Peyer's patch (tissue), 4 donors: Measurements from ENCODE around the gene PDZD2. TPM values are rescaled to one million over a fixed set of nuclear protein-coding genes. Genes with fewer than 3 reads are reported as not detected.

Experiments
- DNase-seq, 3 donors: peaks; one replicate each; pipeline ENCODE4 v3.0.0-alpha.2; 2017 to 2019
- H3K27ac ChIP-seq, 4 donors: fragments of 200-600 bp; sonication (generic); one replicate each; pipeline ENCODE4 v1.5.1; 2016 to 2019
- H3K27me3 ChIP-seq, 2 donors: fragments of 200-600 bp; sonication (generic); one replicate each; pipeline ENCODE4 v1.5.1; 2019
- H3K36me3 ChIP-seq, 3 donors: fragments of 200-600 bp; sonication (generic); one replicate each; pipeline ENCODE4 v1.5.1; 2016 to 2019
- H3K4me1 ChIP-seq, 4 donors: fragments of 200-600 bp; sonication (generic); one replicate each; pipeline ENCODE4 v1.5.1; 2016 to 2019
- H3K4me3 ChIP-seq, 4 donors: fragments of 200-600 bp; sonication (generic); 1 replicate in 3 of 4; 2 replicates in 1 of 4; pipeline ENCODE4 v1.5.1; 2016 to 2019; ENCODE audit warnings: mild to moderate bottlenecking in 1 of 4
- H3K9me3 ChIP-seq, 4 donors: fragments of 200-600 bp; sonication (generic); one replicate each; pipeline ENCODE4 v1.5.1; 2016 to 2019; ENCODE audit warnings: mild to moderate bottlenecking in 1 of 4
- CTCF ChIP-seq, 6 experiments: fragments of 450-650 bp in 4 of 6; fragments of 200-600 bp in 2 of 6; sonication (generic) in 1 of 6; IDR thresholded peaks; one replicate each; pipeline ENCODE4 v1.5.1; 2017 to 2019; ENCODE audit warnings: antibody characterized with exemption in 6 of 6, mild to moderate bottlenecking in 3 of 6, moderate library complexity in 1 of 6
- POLR2A ChIP-seq, 2 donors: fragments of 450-650 bp; IDR thresholded peaks; one replicate each; pipeline ENCODE4 v1.5.1; 2017; ENCODE audit warnings: antibody characterized with exemption in 2 of 2, mild to moderate bottlenecking in 2 of 2, moderate library complexity in 2 of 2
- total RNA-seq, 4 donors: library from RNA; depleted of rRNA; stranded (reverse); fragments of >200 nt; gene quantifications; one replicate each; pipeline ENCODE4 v1.1.0, GENCODE V29; 2016

PDZD2 gene
- total RNA-seq, 4 donors from 2014 or later, result 0.53 to 7.4 (median 3.0) TPM

- H3K27me3 ChIP-seq, result no peaks in the 10 kb centered on the region
- H3K9me3 ChIP-seq, result peaks cover 0 to 15% (median 3%) of the 10 kb centered on the region in 4 donors
- no peak for TF ChIP-seq POLR2A (IDR thresholded peaks at IDR 0.05)
- no peak for TF ChIP-seq CTCF (IDR thresholded peaks at IDR 0.05)
- H3K4me3 ChIP-seq, result no peak overlapping the region
- no peak overlapping the region for H3K27ac ChIP-seq
- H3K36me3 ChIP-seq, result no peaks in the 10 kb centered on the region
- no peak for DNase-seq
- H3K4me1 ChIP-seq, result no peaks in the 10 kb centered on the region
These were observed 221.9 kb downstream of the PDZD2 start for GRCh38 chr5:31860726-31861433.

GRCh38 chr5:31861601-31862000, 222.7 kb downstream of the PDZD2 start:
- Histone ChIP-seq H3K27me3 (no peaks in the 10 kb centered on the region), H3K27ac (no peak overlapping the region)
- TF ChIP-seq POLR2A (IDR thresholded peaks at IDR 0.05), result no peak
- TF ChIP-seq CTCF (IDR thresholded peaks at IDR 0.05), result no peak

GRCh38 chr5:31863991-31864411, 225.1 kb downstream of the PDZD2 start:
- no peaks in the 10 kb centered on the region for H3K4me1 ChIP-seq
- no peaks in the 10 kb centered on the region for H3K27me3 ChIP-seq
- peaks cover 0 to 10% (median 0%) of the 10 kb centered on the region in 4 donors for H3K9me3 ChIP-seq
- no peak for DNase-seq
- no peak overlapping the region for H3K4me3 ChIP-seq
- H3K36me3 ChIP-seq, result no peaks in the 10 kb centered on the region
- no peak for TF ChIP-seq CTCF (IDR thresholded peaks at IDR 0.05)
- no peak for TF ChIP-seq POLR2A (IDR thresholded peaks at IDR 0.05)
- H3K27ac ChIP-seq, result no peak overlapping the region

More at GRCh38 chr5:31861601-31862000, 222.7 kb downstream of the PDZD2 start:
- no peak for DNase-seq
- H3K9me3 ChIP-seq, result peaks cover 0 to 15% (median 3%) of the 10 kb centered on the region in 4 donors
- no peak overlapping the region for H3K4me3 ChIP-seq
- no peaks in the 10 kb centered on the region for H3K36me3 ChIP-seq
- H3K4me1 ChIP-seq, result no peaks in the 10 kb centered on the region

- DNase-seq, result no peak
- H3K9me3 ChIP-seq, result no peaks in the 10 kb centered on the region
These were observed 227.2 kb downstream of the PDZD2 start for GRCh38 chr5:31866166-31866565.

GRCh38 chr5:31867219-31867618, 228.3 kb downstream of the PDZD2 start:
- H3K27ac ChIP-seq, result no peak overlapping the region
- no peak overlapping the region for H3K4me3 ChIP-seq
- no peak for DNase-seq
- TF ChIP-seq CTCF (IDR thresholded peaks at IDR 0.05), result no peak
- no peak for TF ChIP-seq POLR2A (IDR thresholded peaks at IDR 0.05)
- H3K9me3 ChIP-seq, result no peaks in the 10 kb centered on the region
- H3K36me3 ChIP-seq, result no peaks in the 10 kb centered on the region
- no peaks in the 10 kb centered on the region for H3K4me1 ChIP-seq
- H3K27me3 ChIP-seq, result no peaks in the 10 kb centered on the region

More at GRCh38 chr5:31866166-31866565, 227.2 kb downstream of the PDZD2 start:
- TF ChIP-seq CTCF (IDR thresholded peaks at IDR 0.05) (no peak), POLR2A (IDR thresholded peaks at IDR 0.05) (no peak)
- no peaks in the 10 kb centered on the region for H3K36me3 ChIP-seq
- H3K4me3 ChIP-seq, result no peak overlapping the region
- H3K27ac ChIP-seq, result no peak overlapping the region
- H3K27me3 ChIP-seq, result no peaks in the 10 kb centered on the region
- no peaks in the 10 kb centered on the region for H3K4me1 ChIP-seq
